Pulmonary artery endothelial cell (primary cell): Measurements from ENCODE around the gene BCL2L15. TPM values are rescaled to one million over a fixed set of nuclear protein-coding genes. Genes with fewer than 3 reads are reported as not detected.

ENCODE experiments used
- DNase-seq: peaks from one replicate; pipeline ENCODE4 v3.0.0-alpha.2; 2011; ENCODE audit warnings: low read depth, low spot score
- total RNA-seq: library from RNA; depleted of rRNA; stranded (reverse); fragments of >200 nt; gene quantifications from 2 replicates; pipeline ENCODE4 v1.2.3, GENCODE V29; 2014

BCL2L15 gene
- total RNA-seq, 1 donor from 2014 or later = 0.26 TPM

- DNase-seq = no peak
Measured at GRCh38 chr1:113912594-113913311, 25.4 kb upstream of the BCL2L15 start.

GRCh38 chr1:113905435-113905861 is 18.1 kb upstream of the BCL2L15 start:
- no peak for DNase-seq

GRCh38 chr1:113904674-113905434 is 17.5 kb upstream of the BCL2L15 start, which contains the start of the genes AP4B1 and DCLRE1B:
AP4B1 (minus strand) TSS chr1:113904799; CDS start chr1:113904717, 82 bp downstream.
DCLRE1B (plus strand) TSS chr1:113905326; CDS start chr1:113905587, 261 bp downstream.
- DNase-seq = peak; percentile 99

GRCh38 chr1:113904293-113904673 is 16.9 kb upstream of the BCL2L15 start:
- no peak for DNase-seq

GRCh38 chr1:113903501-113904292 is 16.3 kb upstream of the BCL2L15 start:
- no peak for DNase-seq

- DNase-seq = no peak
Measured at GRCh38 chr1:113901191-113901590, 13.8 kb upstream of the BCL2L15 start.

- DNase-seq = no peak
Measured at GRCh38 chr1:113899111-113899510, 11.7 kb upstream of the BCL2L15 start.

GRCh38 chr1:113898241-113898814 is 10.9 kb upstream of the BCL2L15 start:
- DNase-seq = no peak

- DNase-seq = no peak
Measured at GRCh38 chr1:113895961-113896360, 8.6 kb upstream of the BCL2L15 start.

- DNase-seq = no peak
Measured at GRCh38 chr1:113895098-113895497, 7.7 kb upstream of the BCL2L15 start.

- DNase-seq = no peak
Measured at GRCh38 chr1:113893267-113893666, 5.9 kb upstream of the BCL2L15 start.

- DNase-seq = no peak
Measured at GRCh38 chr1:113891631-113892220, 4.3 kb upstream of the BCL2L15 start.

GRCh38 chr1:113890816-113891215 is 3.4 kb upstream of the BCL2L15 start:
- DNase-seq = no peak

GRCh38 chr1:113886417-113887401 is 672 bp downstream of the BCL2L15 start:
- DNase-seq = no peak

- no peak for DNase-seq
Measured at GRCh38 chr1:113881661-113882060, 5.7 kb downstream of the BCL2L15 start.

- DNase-seq = no peak
Measured at GRCh38 chr1:113879739-113880038, 7.7 kb downstream of the BCL2L15 start.

- DNase-seq = no peak
Measured at GRCh38 chr1:113876176-113876575, 11.2 kb downstream of the BCL2L15 start.

- no peak for DNase-seq
Measured at GRCh38 chr1:113875714-113876113, 11.7 kb downstream of the BCL2L15 start.

GRCh38 chr1:113874012-113874879 is 13.1 kb downstream of the BCL2L15 start:
- no peak for DNase-seq
